NT2/D1 (cell line): ENCODE data around the gene VPS33B.
"Not testable (repeated sequence)": the region's sequence is repeated elsewhere in the genome, so short reads cannot be mapped to it uniquely, and the experiment has no call there.

ENCODE experiments used
- DNase-seq: peaks from one replicate; pipeline ENCODE4 v3.0.0-alpha.2; 2011; ENCODE audit warnings: low read depth, low spot score
- H3K27me3 ChIP-seq: 2 replicates; pipeline ENCODE4 v1.6.0; 2011; ENCODE audit warnings: mild to moderate bottlenecking; ENCODE audit not compliant: insufficient read length, insufficient read depth
- H3K36me3 ChIP-seq: 2 replicates; pipeline ENCODE4 v1.6.1; 2011; ENCODE audit warnings: mild to moderate bottlenecking, low read length, mixed read lengths; ENCODE audit not compliant: insufficient read depth, insufficient read length
- H3K4me1 ChIP-seq: 2 replicates; pipeline ENCODE4 v1.5.1; 2011; ENCODE audit not compliant: insufficient read depth, insufficient read length
- H3K4me3 ChIP-seq: 2 replicates; pipeline ENCODE4 v1.5.1; 2011; ENCODE audit warnings: low read depth; ENCODE audit not compliant: insufficient read length
- H3K9ac ChIP-seq: 2 replicates; pipeline ENCODE4 v1.6.0; 2011; ENCODE audit warnings: low read depth; ENCODE audit not compliant: insufficient read length
- H3K9me3 ChIP-seq: 2 replicates; pipeline ENCODE4 v1.5.1; 2011; ENCODE audit warnings: mild to moderate bottlenecking, low read length; ENCODE audit not compliant: insufficient read depth
- SUZ12 ChIP-seq: IDR thresholded peaks from 2 replicates; pipeline ENCODE4 v1.6.1; 2011; ENCODE audit not compliant: insufficient read length, insufficient read depth; ENCODE audit errors: extremely low read depth
- YY1 ChIP-seq: IDR thresholded peaks from 2 replicates; pipeline ENCODE4 v1.6.1; 2011; ENCODE audit not compliant: insufficient read length, insufficient read depth
- ZNF274 ChIP-seq: IDR thresholded peaks from 2 replicates; pipeline ENCODE4 v1.6.1; 2011; ENCODE audit warnings: mild to moderate bottlenecking, low read depth, low read length

VPS33B gene

DNA sequence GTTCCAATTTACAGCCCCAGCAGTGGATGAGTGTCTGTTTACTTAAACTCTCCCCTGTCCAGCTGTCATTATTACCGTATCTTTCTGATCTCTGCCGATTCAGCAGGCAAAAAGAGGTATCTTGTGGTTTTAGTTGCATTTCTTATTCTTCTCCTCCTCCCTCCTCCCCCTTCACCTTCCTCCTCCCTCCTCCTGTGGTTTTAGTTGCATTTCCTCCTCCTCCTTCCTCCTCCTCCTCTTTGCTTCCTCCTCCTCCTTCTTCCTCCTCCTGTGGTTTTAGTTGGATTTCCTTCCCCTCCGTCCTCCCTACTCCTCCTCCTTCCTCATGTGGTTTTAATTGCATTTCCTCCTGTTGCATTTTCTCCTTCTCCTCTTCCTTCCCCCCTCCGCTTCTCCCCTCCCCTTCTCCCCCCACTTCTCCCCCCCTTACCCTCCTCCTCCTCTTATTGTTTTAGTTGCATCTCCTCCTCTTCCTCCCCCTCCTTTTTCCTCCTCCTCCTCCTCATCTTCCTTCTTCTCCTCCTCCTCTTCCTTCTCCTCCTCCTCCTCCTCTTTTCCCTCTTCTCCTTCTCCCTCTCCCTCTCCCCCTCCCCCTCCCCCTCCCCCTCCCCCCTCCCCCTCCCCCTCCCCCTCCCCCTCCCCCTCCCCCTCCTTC, 25.3 kb upstream of the VPS33B start:
- Histone ChIP-seq H3K27me3 (peaks cover 4% of the 10 kb centered on the region), H3K9me3 (no peaks in the 10 kb centered on the region), H3K4me3 (no peak overlapping the region), H3K9ac (no peak overlapping the region), H3K36me3 (no peaks in the 10 kb centered on the region), H3K4me1 (peaks cover 7% of the 10 kb centered on the region)
- TF ChIP-seq SUZ12, result no peak
- no peak for TF ChIP-seq YY1
- TF ChIP-seq ZNF274, result no peak
- no peak for DNase-seq

DNA sequence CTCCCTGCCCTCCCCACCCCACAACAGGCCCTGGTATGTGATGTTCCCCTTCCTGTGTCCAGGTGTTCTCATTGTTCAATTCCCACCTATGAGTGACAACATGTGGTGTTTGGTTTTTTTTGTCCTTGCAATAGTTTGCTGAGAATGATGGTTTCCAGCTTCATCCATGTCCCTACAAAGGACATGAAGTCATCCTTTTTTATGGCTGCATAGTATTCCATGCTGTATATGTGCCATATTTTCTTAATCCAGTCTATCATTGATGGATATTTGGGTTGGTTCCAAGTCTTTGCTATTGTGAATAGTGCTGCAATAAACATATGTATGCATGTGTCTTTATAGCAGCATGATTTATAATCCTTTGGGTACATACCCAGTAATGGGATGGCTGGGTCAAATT, 23.7 kb upstream of the VPS33B start:
- not testable (repeated sequence) for H3K9ac ChIP-seq, H3K27me3 ChIP-seq, H3K4me1 ChIP-seq, H3K9me3 ChIP-seq, H3K36me3 ChIP-seq, DNase-seq, H3K4me3 ChIP-seq

DNA sequence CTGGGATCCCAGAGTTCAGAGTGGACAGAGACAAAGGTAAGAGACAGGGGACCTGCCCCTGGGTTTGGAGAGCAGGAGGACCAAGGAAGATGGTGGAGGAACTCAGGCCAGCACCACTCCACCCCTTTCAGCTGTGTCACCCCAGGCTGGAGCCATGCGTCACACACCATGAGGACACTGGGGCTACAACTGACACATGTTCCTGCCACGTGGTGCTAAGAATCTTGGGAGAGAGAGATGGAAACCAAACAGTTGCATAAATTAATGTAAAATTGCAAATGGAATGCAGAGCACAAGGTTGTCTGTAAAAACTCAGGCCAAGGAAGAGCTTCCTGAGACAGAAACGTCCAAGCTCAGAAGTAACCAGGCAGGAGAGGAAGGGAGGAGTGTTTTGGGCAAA, 22.7 kb upstream of the VPS33B start:
- Histone ChIP-seq H3K9ac (no peak overlapping the region), H3K4me1 (peaks cover 7% of the 10 kb centered on the region), H3K9me3 (no peaks in the 10 kb centered on the region), H3K4me3 (no peak overlapping the region), H3K27me3 (peaks cover 4% of the 10 kb centered on the region), H3K36me3 (no peaks in the 10 kb centered on the region)
- no peak for TF ChIP-seq YY1
- TF ChIP-seq ZNF274, result no peak
- TF ChIP-seq SUZ12, result no peak
- no peak for DNase-seq

DNA sequence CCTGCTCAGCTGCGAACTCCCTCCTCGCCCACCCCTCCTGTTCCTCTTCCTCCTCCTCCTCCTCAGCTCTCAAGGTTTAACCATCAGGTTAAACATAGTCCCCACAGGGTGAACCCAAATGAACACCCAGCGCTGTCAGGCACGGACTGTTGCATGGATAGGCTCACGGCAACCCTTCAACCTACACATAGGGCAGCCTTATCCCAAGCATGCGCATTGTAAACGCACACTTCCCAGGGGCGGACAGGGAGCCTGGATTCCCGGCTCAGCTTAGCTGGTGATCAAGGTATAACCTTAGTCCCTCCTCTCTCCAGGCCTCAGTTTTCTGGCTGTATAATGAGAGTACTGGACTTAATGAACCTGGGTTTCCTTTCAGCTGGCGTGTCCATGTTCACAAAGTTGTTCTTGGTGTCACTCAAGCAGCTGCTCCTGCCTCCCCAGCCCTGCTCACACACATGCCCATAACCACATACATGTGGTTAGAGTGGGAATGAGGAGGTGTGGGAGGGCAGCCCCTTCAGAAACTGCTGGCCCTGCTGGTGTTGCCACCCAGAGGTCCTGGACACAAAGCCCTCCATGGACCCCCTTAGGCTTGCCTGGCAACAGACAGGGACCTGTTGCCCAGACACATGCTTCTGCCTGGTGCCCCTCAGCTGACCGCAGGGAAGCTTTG, 20.9 kb upstream of the VPS33B start:
- H3K4me3 ChIP-seq, result no peak overlapping the region
- H3K9ac ChIP-seq, result no peak overlapping the region
- no peaks in the 10 kb centered on the region for H3K36me3 ChIP-seq
- no peak for TF ChIP-seq ZNF274
- TF ChIP-seq SUZ12, result no peak
- TF ChIP-seq YY1, result no peak
- H3K27me3 ChIP-seq, result peaks cover 4% of the 10 kb centered on the region
- peaks cover 7% of the 10 kb centered on the region for H3K4me1 ChIP-seq
- DNase-seq, result no peak
- no peaks in the 10 kb centered on the region for H3K9me3 ChIP-seq

DNA sequence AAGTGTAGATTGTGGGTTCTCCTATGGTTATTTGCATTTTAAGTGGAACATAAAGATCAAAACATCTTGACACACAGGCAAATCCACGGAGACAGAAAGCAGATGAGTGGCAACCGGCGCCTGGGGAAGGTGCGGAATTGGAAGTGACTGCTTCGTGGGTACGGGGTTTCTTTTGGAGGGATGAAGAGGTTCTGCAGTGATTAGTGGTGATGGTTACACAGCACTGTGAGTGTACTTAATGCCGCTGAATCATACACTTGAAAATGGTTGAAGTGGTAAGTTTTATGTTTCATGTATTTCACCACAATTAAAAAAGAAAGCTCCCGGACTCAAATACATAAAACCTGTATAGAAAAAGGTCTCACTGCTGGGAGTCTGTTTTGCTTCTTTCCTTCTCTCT, 18.5 kb upstream of the VPS33B start:
- H3K4me3 ChIP-seq, result no peak overlapping the region
- no peak overlapping the region for H3K9ac ChIP-seq
- DNase-seq, result no peak
- H3K36me3 ChIP-seq, result no peaks in the 10 kb centered on the region
- no peaks in the 10 kb centered on the region for H3K9me3 ChIP-seq
- peaks cover 7% of the 10 kb centered on the region for H3K4me1 ChIP-seq
- no peaks in the 10 kb centered on the region for H3K27me3 ChIP-seq
- no peak for TF ChIP-seq ZNF274
- no peak for TF ChIP-seq SUZ12
- TF ChIP-seq YY1, result no peak

DNA sequence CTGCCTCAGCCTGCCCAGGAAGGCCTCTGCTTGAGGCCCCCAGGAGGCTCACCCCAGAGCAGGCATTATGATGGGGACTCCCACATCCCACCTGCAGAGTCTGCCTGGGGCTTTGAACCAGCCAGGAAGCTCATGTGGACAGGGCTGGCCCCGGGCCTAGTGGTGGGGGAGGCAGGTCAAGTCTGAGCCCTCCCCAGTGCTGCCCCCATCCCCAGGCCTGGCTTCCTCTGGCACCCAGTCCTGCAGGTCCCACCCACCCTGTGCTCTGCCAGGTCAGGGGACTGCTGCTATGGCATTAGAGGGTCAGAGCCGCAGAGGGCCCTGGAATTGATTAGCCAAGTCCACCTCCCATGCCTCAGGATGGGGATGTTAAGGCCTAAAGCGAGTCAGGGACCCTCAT, 17.6 kb upstream of the VPS33B start:
- H3K9me3 ChIP-seq, result no peaks in the 10 kb centered on the region
- no peaks in the 10 kb centered on the region for H3K36me3 ChIP-seq
- H3K9ac ChIP-seq, result no peak overlapping the region
- no peaks in the 10 kb centered on the region for H3K27me3 ChIP-seq
- no peak overlapping the region for H3K4me3 ChIP-seq
- H3K4me1 ChIP-seq, result peaks cover 4% of the 10 kb centered on the region
- no peak for DNase-seq
- no peak for TF ChIP-seq ZNF274
- TF ChIP-seq SUZ12, result no peak
- TF ChIP-seq YY1, result no peak

DNA sequence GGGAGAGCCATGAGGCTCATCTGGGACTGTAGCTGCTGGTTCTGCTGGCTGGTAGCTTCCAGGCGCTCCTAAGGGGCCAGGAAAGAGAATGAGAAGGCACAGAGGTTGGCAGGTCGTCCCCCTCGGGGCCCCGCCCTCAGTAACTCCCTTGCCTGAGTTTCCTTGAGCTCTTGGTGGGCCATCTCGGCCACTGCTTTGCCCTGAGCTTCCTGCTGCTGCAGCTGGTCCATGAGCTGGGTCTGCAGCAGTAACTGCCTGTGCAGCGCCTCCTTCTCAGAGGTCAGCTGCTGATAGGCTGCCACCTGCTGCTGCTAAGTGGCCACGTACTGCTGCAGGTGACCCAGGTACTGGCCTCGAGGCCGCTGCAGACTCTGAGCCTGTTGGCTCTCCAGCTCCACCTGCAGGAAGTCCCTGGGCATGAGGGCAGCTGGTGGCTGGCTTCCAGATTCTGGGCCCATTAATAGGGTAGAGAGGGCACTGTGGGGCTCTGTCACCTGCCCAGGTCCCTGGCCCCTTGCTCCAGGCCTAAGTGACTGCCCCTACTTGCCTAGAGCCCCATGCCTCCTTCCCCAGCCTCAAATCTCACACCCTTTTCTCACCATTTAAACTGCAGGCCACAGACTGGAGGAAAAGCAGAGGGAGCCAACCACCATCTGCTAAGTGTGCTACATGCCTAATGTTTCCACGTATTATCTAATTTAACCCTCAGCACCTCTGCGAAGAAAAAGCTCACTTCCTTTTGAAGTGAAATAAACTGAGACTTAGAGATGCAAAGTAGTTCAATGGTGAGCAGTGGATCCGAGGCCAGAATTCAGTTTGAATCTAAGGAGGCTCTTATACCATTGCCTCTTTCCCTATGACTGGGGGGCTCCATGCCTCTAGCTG, 10.8 kb upstream of the VPS33B start:
- Histone ChIP-seq H3K9ac (no peak overlapping the region), H3K4me1 (peaks cover 5% of the 10 kb centered on the region), H3K9me3 (no peaks in the 10 kb centered on the region), H3K27me3 (no peaks in the 10 kb centered on the region), H3K36me3 (no peaks in the 10 kb centered on the region), H3K4me3 (no peak overlapping the region)
- TF ChIP-seq ZNF274, result no peak
- TF ChIP-seq YY1, result no peak
- no peak for TF ChIP-seq SUZ12
- peak; percentile 54 for DNase-seq
